Non-pigmented ciliary epithelial cell (primary cell): Measurements from ENCODE around the gene ABI1.

Experiments used
- DNase-seq: peaks from one replicate; pipeline ENCODE4 v3.0.0-alpha.2; 2010; ENCODE audit warnings: low read depth

ABI1 gene

DNA sequence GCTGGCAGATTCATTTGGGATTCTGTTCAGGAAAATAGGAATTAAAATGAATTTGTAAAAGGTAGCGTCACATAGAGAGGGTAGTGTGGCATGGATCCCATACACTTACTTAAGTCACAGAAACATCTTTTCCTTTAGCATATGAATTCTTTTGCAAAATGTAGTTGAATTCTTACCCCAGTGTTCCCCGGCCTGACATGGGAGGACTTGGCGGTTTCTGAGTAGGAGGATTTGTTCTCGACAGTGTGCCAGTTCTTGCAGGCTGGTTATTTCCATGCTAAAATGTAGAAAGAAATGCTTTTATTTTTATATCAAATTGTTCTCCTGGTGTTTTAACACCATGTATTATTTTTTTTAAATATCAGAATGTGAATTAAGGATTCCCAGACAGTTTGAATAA, 90.7 kb downstream of the ABI1 start:
- DNase-seq = no peak

- no peak for DNase-seq
Measured at GRCh38 chr10:26765549-26765948, 95.2 kb downstream of the ABI1 start.

GRCh38 chr10:26759008-26759407, 101.8 kb downstream of the ABI1 start:
- DNase-seq = no peak

- DNase-seq = peak; percentile 30
Measured at GRCh38 chr10:26755443-26755903, 105.3 kb downstream of the ABI1 start.

- DNase-seq = no peak
Measured at GRCh38 chr10:26746061-26746460, 114.7 kb downstream of the ABI1 start.

GRCh38 chr10:26743841-26744240, 116.9 kb downstream of the ABI1 start:
- DNase-seq = no peak

- no peak for DNase-seq
Measured at GRCh38 chr10:26743091-26743490, 117.7 kb downstream of the ABI1 start.

- DNase-seq = no peak
Measured at GRCh38 chr10:26741368-26741767, 119.4 kb downstream of the ABI1 start.

GRCh38 chr10:26739071-26739631, 121.6 kb downstream of the ABI1 start:
- no peak for DNase-seq

DNA sequence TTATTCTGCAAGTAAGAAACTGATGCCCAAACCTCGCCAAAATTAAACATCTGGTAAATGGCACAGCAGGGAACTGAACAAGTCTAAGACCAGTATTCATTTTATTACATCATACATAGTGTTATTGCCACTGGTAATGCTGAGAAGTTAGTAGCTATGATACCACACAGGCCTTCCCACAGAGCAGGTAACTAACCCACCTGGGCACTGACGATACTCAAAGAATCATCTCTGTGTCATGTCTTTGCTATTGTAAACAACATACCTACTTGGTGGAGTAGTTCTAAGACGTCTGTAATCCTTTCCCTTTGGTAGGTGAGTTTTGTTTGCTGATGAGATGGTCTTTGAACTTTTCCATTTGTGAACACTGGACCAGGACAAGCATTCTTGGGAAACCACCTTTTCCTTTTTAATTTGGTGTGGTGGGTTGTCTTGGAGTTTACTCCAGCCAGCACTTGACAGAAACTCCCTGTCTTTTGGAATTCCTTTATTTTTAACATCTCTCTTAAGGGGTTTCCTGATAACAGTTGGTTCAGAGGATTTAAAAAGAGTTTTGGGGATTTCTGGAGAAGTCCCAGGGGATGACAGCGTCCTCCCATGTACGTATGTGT, 122.4 kb downstream of the ABI1 start:
- no peak for DNase-seq

DNA sequence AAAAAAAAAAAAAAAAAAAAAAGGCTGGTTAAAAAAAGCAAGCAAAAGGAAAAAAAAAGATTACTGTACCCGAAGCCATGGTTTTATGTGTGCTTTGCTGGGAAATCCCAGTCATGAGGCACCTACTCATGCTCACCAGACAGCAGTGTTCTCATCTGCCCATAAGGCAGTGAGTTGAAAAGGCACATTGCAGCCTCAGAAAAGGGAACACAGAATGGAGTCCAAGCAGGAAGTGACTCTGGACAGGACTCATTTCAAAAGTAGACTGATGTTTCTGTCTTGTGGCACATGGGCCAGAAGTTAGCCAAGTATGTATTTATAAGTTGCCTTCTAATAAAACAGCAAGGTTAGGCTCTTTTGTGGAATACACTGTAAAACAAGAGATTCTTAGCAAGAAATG, 123.0 kb downstream of the ABI1 start:
- peak; percentile 9 for DNase-seq

GRCh38 chr10:26735435-26735834, 125.3 kb downstream of the ABI1 start:
- no peak for DNase-seq

DNA sequence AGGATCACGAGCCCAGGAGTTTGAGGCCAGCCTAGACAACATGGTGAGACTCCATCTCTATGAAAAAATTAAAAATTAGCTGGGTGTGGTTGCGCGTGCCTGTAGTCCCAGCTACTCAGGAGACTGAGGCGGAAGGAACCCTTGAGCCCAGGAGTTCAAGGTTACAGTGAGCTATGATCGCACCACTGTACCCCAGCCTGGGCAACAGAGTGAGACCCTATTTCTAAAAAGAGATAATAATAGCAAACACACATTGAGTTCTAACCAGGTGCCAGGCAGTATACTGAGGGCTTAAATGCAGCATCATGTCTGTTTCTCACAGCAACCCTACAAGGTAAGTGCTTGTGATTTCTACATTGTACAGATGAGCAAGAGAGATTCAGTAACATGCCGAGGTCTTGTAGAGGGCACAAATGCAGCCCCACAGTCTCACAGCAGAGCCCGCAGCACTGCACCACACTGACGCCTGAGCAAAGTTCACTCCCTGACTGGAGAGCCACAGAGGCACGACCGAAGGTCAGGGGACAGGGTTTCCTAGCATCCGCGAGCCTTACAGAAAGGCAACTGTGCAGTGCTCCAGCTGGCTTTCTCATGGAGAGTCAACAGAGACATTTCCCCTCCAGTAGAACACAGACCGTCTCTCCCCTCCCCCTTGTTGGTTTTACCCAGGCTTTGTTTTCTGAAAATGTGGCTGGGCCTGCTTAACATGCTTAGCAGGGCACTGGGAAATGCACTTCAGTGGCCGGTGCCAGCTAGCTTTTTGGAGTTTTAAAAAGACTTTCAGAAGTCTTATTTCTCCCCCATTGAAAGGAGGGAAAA, 126.8 kb downstream of the ABI1 start:
- DNase-seq = no peak

GRCh38 chr10:26730552-26730951, 130.2 kb downstream of the ABI1 start:
- no peak for DNase-seq

DNA sequence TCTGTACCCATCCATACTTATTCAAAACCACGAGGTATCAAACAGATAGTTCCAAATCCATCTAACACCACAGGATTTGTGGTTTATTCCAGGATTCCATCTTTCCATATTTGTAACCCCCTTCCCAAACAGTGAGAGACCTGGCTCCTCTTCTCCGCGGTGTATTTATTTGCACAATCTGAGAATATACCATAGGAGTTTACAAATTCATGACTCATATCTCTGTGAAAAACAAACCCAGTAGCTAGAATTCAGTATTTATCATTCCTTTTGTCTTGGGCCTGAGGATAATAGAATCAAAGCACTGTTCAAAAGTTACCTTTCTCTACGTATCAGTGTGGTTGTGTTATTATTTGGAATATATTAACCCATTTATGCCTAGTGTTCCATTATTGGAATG, 131.4 kb downstream of the ABI1 start:
- no peak for DNase-seq

DNA sequence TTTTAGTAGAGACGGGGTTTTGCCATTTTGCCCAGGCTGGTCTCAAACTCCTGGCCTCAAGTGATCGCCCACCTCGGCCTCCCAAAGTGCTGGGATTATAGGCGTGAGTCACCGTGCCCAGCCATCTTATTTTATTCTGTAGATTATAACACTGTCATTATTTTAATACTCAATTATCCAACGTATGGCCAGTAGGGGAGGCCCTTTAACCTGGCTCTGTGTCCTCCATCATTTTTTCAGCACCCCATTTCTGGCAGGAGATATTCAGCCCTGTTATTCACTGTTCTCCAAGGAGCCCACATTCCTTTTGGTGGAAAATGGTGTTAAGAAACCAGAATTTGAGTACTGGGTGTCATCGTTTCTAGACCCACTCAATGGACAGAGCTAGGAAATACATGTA, 131.8 kb downstream of the ABI1 start:
- DNase-seq = no peak

DNA sequence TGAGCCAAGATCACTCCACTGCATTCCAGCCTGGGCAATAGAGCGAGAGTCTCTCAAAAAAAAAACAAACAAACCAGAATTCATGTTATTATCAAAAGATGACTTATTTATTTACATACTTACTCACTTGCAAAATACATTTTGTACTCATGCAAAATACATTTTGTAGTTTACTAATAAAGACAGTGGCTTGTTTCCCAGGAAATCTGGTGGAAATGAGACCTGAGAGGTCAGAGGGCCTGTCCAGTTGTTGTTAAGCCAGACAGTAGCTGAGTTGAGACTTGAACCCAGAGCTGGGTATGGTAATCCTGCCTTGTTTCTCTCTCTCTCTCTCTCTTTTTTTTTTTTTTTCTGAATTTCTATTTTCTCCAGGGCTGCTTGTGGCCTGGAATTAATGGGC, 133.8 kb downstream of the ABI1 start:
- DNase-seq = no peak

GRCh38 chr10:26725837-26726727, 134.7 kb downstream of the ABI1 start:
- peak; percentile 27 for DNase-seq

DNA sequence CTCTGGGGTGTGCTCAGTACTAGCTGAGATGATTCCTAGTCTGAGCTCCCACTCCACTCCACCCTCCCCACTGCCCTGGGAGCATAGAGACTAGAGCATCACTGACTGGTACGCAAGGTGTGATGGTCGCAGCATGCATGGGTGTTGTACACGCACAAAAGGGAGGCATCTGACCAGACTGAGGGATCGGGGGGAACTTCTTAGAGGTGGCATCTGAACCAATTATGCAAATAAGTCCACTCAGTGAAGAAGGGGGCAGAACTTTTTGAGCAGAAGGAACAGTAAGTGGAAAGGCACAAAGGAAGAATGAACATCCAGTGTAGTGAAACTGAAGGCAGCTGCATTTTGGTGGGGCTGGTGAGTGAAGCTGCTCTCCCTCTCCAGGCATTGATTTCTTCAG, 137.7 kb downstream of the ABI1 start:
- no peak for DNase-seq

DNA sequence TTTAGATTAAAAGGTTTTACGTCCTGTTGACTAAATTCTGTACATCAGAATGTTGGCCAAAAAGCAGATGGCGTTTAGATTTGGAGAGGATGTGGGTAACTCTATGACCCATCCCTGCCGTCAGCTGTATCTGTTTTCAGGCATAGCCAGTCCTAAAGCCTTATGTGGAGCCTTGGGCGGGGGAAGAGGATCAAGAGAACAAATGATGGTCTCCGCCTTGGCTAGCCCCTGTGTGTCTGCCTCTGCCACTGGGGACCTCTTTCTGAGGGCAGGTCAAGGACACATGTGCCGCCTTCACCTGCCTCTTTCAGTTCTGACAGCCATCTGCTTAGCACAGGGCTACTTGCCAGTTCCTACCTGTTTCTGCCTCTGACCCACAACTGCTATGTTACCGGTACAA, 139.2 kb downstream of the ABI1 start:
- DNase-seq = no peak

DNA sequence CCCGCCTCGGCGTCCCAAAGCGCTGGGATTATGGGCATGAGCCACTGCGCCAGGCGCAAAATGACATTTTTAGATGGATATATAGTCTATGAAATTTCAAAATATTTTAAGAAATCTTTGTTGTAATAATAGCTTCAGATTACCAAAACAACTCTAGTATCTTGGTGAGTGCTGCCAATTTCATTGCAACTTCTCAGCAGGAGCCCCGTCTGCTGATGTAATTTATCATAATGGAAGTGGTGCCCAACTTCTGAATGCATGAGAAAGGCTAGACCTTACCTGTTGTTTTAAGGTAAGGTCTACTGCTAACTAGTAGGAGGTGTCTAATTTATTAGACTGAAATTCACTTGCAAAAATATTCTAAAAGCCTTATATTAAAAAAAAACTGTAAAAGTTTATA, 143.3 kb downstream of the ABI1 start:
- no peak for DNase-seq

DNA sequence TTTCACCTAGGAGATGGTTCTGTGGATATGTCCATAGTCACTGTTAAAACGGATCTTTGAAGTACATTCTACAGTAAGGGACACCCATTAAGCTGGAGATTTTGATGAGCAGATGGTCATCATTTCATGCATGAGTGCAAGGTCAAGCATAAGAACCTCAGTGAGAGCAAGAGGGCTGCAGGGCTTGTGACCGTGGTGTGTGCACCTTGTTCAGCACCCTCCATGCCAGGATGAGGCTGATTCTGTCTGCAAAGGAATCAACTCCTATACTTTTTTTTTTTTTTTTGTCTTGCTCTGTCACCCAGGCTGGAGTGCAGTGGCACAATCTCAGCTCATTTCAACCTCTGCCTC, 145.6 kb downstream of the ABI1 start:
- no peak for DNase-seq
